HCT116 (cell line): ENCODE measurements around the gene TMEM63A. TPM values are rescaled to one million over a fixed set of nuclear protein-coding genes. Genes with fewer than 3 reads are reported as not detected.

Experiments used
- ATAC-seq: fragments of 200-7000 bp; cut with Tn5 transposase; 2 replicates; pipeline ENCODE4 v1.9.1; 2020; ENCODE audit warnings: mild to moderate bottlenecking, moderate library complexity
- BruUV-seq: library from RNA; stranded (reverse); fragments of 400-500 nt; replicated peaks from 2 replicates; lab custom pipeline; 2021; lab: Mats Ljungman, UMichigan
- CTCF ChIA-PET: fragments of 300-600 bp; sonication (Branson Sonifier 250); formaldehyde crosslinking; loops from one replicate; lab custom pipeline; 2021; ENCODE audit warnings: antibody characterized with exemption; lab: Charles Lee
- POLR2A ChIA-PET: fragments of 300-600, 350-600 bp; sonication (Branson Sonifier 250); formaldehyde crosslinking; loops from one replicate; lab custom pipeline; 2021; ENCODE audit warnings: antibody characterized with exemption; lab: Charles Lee
- RAD21 ChIA-PET, 2 experiments: fragments of 300-600 bp; sonication (Branson Sonifier 250); formaldehyde crosslinking; loops; one replicate each; lab custom pipeline; 2023; ENCODE audit warnings: low total read pairs in 2 of 2; ENCODE audit not compliant: uncharacterized antibody in 2 of 2, unreplicated experiment in 2 of 2, low non-redundant PET in 1 of 2; lab: Charles Lee
- DNase-seq: peaks from one replicate; pipeline ENCODE4 v3.0.0-alpha.2; 2010; ENCODE audit warnings: low read depth, low spot score
- H2AFZ ChIP-seq: fragments of 200-600 bp; shearing (Covaris generic), sonication (generic); 2 replicates; pipeline ENCODE4 v1.6.1; 2017; ENCODE audit warnings: low read depth, mixed run types, mixed read lengths, antibody characterized with exemption, low read length; ENCODE audit not compliant: poor library complexity, severe bottlenecking
- H3K27ac ChIP-seq: 2 replicates; pipeline ENCODE4 v1.5.1; 2012; ENCODE audit warnings: low read depth, low read length
- H3K27me3 ChIP-seq: fragments of 200-600 bp; sonication (generic); 2 replicates; pipeline ENCODE4 v1.6.1; 2016; ENCODE audit warnings: mixed run types, low read length, mixed read lengths; ENCODE audit not compliant: insufficient read depth
- H3K36me3 ChIP-seq, 2 experiments: fragments of 200-500 bp in 1 of 2; fragments of 200-600 bp in 1 of 2; sonication (Bioruptor generic) in 1 of 2; sonication (generic) in 1 of 2; 2 replicates each; pipeline versions ENCODE4 v1.5.1 to v1.6.1; 2014 to 2016; ENCODE audit warnings: low read length in 2 of 2, inconsistent platforms in 1 of 2, mixed read lengths in 1 of 2, mixed run types in 1 of 2; ENCODE audit not compliant: insufficient read depth in 2 of 2, control insufficient read depth in 1 of 2
- H3K4me1 ChIP-seq, 2 experiments: fragments of 200-600 bp in 1 of 2; sonication (generic) in 1 of 2; 2 replicates each; pipeline versions ENCODE4 v1.5.1 to v1.6.1; 2012 to 2017; ENCODE audit warnings: low read length in 2 of 2, inconsistent platforms in 1 of 2, mild to moderate bottlenecking in 1 of 2, mixed read lengths in 1 of 2, mixed run types in 1 of 2, moderate library complexity in 1 of 2; ENCODE audit not compliant: insufficient read depth in 2 of 2, control insufficient read depth in 1 of 2
- H3K4me2 ChIP-seq: fragments of 200-600 bp; sonication (generic); 2 replicates; pipeline ENCODE4 v1.6.1; 2017; ENCODE audit warnings: mixed run types, low read length, mixed read lengths
- H3K4me3 ChIP-seq, 2 experiments: fragments of 200-600 bp in 1 of 2; sonication (generic) in 1 of 2; replicated peaks in 1 of 2; 2 replicates each; pipeline ENCODE4 v1.5.1; 2011 to 2016; ENCODE audit warnings: low read length in 2 of 2, control low read depth in 1 of 2, low read depth in 1 of 2, mild to moderate bottlenecking in 1 of 2, mixed read lengths in 1 of 2, mixed run types in 1 of 2
- H3K79me2 ChIP-seq: fragments of 200-600 bp; sonication (generic); 2 replicates; pipeline ENCODE4 v1.6.1; 2017; ENCODE audit warnings: mild to moderate bottlenecking, mixed run types, low read length, moderate library complexity, mixed read lengths; ENCODE audit not compliant: insufficient read depth
- H3K9ac ChIP-seq: fragments of 200-600 bp; sonication (generic); 2 replicates; pipeline ENCODE4 v1.6.1; 2016; ENCODE audit warnings: low read length, mixed read lengths
- H3K9me2 ChIP-seq: fragments of 200-600 bp; sonication (generic), shearing (Covaris generic); 2 replicates; pipeline ENCODE4 v1.6.1; 2017; ENCODE audit warnings: mixed run types, mild to moderate bottlenecking, moderate library complexity; ENCODE audit not compliant: insufficient read depth
- H3K9me3 ChIP-seq, 2 experiments: fragments of 200-500 bp in 1 of 2; fragments of 200-600 bp in 1 of 2; sonication (Bioruptor generic) in 1 of 2; sonication (generic) in 1 of 2; 2 replicates each; pipeline ENCODE4 v1.6.1; 2014 to 2017; ENCODE audit warnings: low read length in 2 of 2, mixed read lengths in 2 of 2, inconsistent platforms in 1 of 2, low read depth in 1 of 2, mild to moderate bottlenecking in 1 of 2, mixed run types in 1 of 2, moderate library complexity in 1 of 2; ENCODE audit not compliant: control insufficient read depth in 1 of 2, insufficient read depth in 1 of 2
- H4K20me1 ChIP-seq: fragments of 200-600 bp; sonication (generic), shearing (Covaris generic); 2 replicates; pipeline ENCODE4 v1.6.1; 2017; ENCODE audit warnings: mixed run types, mild to moderate bottlenecking, moderate library complexity; ENCODE audit not compliant: insufficient read depth
- CEBPB ChIP-seq: IDR thresholded peaks from 2 replicates; pipeline ENCODE4 v1.6.1; 2012; ENCODE audit warnings: low read depth
- JUND ChIP-seq: IDR thresholded peaks from 2 replicates; pipeline ENCODE4 v1.6.1; 2012
- POLR2A ChIP-seq: IDR thresholded peaks from 2 replicates; pipeline ENCODE4 v1.7.0; 2011; ENCODE audit warnings: borderline replicate concordance; ENCODE audit not compliant: insufficient read depth, insufficient read length; ENCODE audit errors: extremely low read depth
- RAD21 ChIP-seq: IDR thresholded peaks from 2 replicates; pipeline ENCODE4 v1.6.1; 2012; ENCODE audit warnings: low read depth, mild to moderate bottlenecking
- SIN3A ChIP-seq: IDR thresholded peaks from 2 replicates; pipeline ENCODE4 v1.6.1; 2012; ENCODE audit warnings: low read depth
- intact Hi-C: fragments of 100-400 bp; cut with micrococcal nuclease; formaldehyde crosslinking; loops from 2 replicates; pipeline ENCODE4 v1.10.0; 2022
- total RNA-seq: library from RNA; stranded (reverse); gene quantifications from one replicate; pipeline ENCODE4 v1.2.1, GENCODE V29; 2021; ENCODE audit not compliant: unreplicated experiment
- TF ChIP-seq, protein P1 (sequence below), 3 experiments: fragments of 200-600 bp in 1 of 3; sonication (generic) in 1 of 3; IDR thresholded peaks in 2 of 3; conservative IDR thresholded peaks in 1 of 3; 2 replicates each; pipeline ENCODE4 v1.5.1; 2012 to 2017; ENCODE audit warnings: low read depth in 2 of 3, low read length in 2 of 3, antibody characterized with exemption in 1 of 3, borderline replicate concordance in 1 of 3, control low read depth in 1 of 3, mild to moderate bottlenecking in 1 of 3, mixed read lengths in 1 of 3, mixed run types in 1 of 3, moderate library complexity in 1 of 3; ENCODE audit not compliant: insufficient read depth in 1 of 3

Gene TMEM63A
- total RNA-seq, 1 experiment from 2014 or later: 24.4 TPM

DNA sequence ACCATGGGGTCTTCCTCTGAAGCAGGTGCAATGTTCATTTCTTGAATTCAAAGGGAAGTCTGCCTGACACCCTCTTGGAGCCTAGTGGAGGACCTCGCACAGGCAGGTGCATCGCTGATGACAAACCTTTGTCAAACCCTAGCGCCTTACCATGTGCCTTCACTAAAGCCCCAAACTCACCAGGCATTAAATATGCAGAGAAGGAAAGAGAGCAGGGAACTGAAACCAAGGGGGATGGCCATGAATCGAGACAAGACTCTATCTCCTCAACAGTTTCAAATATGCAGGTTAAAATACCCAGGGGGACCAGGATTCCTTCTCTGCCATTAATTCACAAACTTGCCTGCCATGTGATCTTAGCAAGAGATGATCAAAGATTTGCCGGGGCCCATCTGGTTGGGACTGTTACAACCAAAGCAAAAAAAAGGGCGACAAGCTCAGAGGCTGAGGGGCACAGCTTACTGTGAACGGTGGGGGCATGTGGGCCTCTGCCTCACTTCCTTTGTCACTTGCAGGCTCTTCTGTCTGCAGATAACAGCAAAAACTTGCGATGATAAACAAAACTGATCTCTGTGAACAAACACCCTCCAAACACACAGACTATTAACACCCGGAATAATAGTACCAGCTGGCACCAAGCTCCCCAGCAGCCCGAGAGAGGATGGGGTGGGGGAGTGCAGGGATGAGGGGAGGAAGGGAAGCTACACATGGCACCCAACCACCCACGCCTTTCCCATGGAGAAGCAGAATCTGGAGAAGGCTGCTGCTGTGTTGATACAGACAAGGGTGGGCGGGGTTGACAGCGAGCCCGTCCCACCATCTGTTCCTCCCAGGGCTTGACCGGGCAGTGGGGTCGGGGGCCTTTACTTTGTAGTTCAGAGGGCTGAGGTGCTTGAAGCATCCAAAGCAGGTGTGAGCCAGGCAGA, 33.9 kb downstream of the TMEM63A start:
- 0 out of 4 replicates have a peak, but pooled peaks cover 0 to 3% of the 10 kb centered on the region in 2 experiments for H3K4me1 ChIP-seq
- H3K27me3 ChIP-seq: no peaks in the 10 kb centered on the region
- POLR2A ChIA-PET: no interaction called here
- RAD21 ChIA-PET: no interaction called here
- H3K9me3 ChIP-seq: no peaks in the 10 kb centered on the region
- no peak overlapping the region for H3K4me3 ChIP-seq
- H3K36me3 ChIP-seq: peaks cover 0 to 4% of the 10 kb centered on the region in 2 experiments; a peak in 2 of 4 replicates
- no peak for ATAC-seq
- CTCF ChIA-PET: no interaction called here
- H3K9me2 ChIP-seq: no peaks in the 10 kb centered on the region
- H3K27ac ChIP-seq: no peak overlapping the region
- no TSS peak for BruUV-seq
- H4K20me1 ChIP-seq: no peaks in the 10 kb centered on the region
- no peak overlapping the region for H3K4me2 ChIP-seq
- H3K9ac ChIP-seq: no peak overlapping the region
- no peak for DNase-seq
- no peak overlapping the region for H2AFZ ChIP-seq
- TF ChIP-seq SIN3A (no peak), CEBPB (no peak)
- intact Hi-C loops: loop anchor here (10.0 kb wide), 1 partner anchor 293 kb away; no protein-coding TSS in a partner anchor
- H3K79me2 ChIP-seq: no peaks in the 10 kb centered on the region

DNA sequence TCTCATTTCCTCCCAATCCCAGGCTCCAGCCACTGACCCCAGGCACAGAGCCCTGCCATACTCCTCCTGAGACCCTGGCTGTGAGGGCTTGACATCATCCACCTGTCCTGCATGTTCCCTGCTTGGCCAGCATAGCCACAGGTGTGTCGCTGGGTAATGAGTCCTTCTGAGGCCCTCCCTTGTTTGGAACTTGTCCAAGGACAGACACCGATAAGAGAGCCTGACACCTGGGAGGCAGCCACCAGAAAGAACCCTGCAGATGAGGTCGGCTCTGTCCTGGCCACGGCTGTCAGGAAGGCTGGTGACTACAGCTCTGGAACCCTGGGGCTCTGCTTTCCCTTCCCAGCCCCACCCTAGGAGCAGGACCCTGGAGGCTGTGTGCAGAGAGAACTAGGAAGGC, 34.6 kb downstream of the TMEM63A start:
- ChIA-PET POLR2A (no interaction called here), CTCF (no interaction called here), RAD21 (no interaction called here)
- Histone ChIP-seq H3K27me3 (no peaks in the 10 kb centered on the region), H3K9me2 (no peaks in the 10 kb centered on the region), H3K9me3 (no peaks in the 10 kb centered on the region), H3K27ac (no peak overlapping the region), H3K4me3 (no peak overlapping the region), H3K4me2 (no peak overlapping the region), H3K4me1 (0 out of 4 replicates have a peak, but pooled peaks cover 0 to 3% of the 10 kb centered on the region in 2 experiments), H4K20me1 (no peaks in the 10 kb centered on the region), H2AFZ (no peak overlapping the region), H3K36me3 (peaks cover 0 to 4% of the 10 kb centered on the region in 2 experiments; a peak in 2 of 4 replicates), H3K9ac (no peak overlapping the region), H3K79me2 (no peaks in the 10 kb centered on the region)
- intact Hi-C loops: loop anchor here (2.0 to 10.0 kb wide), 2 partner anchors 63 to 293 kb away; no protein-coding TSS in a partner anchor
- ATAC-seq: no peak
- TF ChIP-seq, protein P1, sequence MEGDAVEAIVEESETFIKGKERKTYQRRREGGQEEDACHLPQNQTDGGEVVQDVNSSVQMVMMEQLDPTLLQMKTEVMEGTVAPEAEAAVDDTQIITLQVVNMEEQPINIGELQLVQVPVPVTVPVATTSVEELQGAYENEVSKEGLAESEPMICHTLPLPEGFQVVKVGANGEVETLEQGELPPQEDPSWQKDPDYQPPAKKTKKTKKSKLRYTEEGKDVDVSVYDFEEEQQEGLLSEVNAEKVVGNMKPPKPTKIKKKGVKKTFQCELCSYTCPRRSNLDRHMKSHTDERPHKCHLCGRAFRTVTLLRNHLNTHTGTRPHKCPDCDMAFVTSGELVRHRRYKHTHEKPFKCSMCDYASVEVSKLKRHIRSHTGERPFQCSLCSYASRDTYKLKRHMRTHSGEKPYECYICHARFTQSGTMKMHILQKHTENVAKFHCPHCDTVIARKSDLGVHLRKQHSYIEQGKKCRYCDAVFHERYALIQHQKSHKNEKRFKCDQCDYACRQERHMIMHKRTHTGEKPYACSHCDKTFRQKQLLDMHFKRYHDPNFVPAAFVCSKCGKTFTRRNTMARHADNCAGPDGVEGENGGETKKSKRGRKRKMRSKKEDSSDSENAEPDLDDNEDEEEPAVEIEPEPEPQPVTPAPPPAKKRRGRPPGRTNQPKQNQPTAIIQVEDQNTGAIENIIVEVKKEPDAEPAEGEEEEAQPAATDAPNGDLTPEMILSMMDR (IDR thresholded peaks at IDR 0.05 in 2 of 3, conservative IDR thresholded peaks at IDR 0.05 in 1 of 3; ENCODE audit: borderline replicate concordance in 1 of 3, insufficient read depth in 1 of 3, low read depth in 2 of 3, low read length in 2 of 3): no peak
- TF ChIP-seq POLR2A (no peak), RAD21 (no peak), JUND (no peak)
- BruUV-seq: no TSS peak
- DNase-seq: no peak
